HG03558 (cell line): ENCODE data around the gene LY6G6F.

Source experiments
- ATAC-seq: cut with Tn5 transposase; IDR thresholded peaks from one replicate; pipeline ENCODE4 v1.9.1; 2021; ENCODE audit warnings: moderate number of reproducible peaks; ENCODE audit not compliant: unreplicated experiment; ENCODE audit errors: extremely low read depth

Gene LY6G6F

GRCh38 chr6:31706599-31706998 lies at the start of gene LY6G6F:
Gene LY6G6F, plus strand, starts transcription at chr6:31706866. Its CDS starts 41 bp downstream, at chr6:31706907.
- no peak for ATAC-seq

- no peak for ATAC-seq
These were observed 49.1 kb upstream of the LY6G6F start for GRCh38 chr6:31657406-31658157.

GRCh38 chr6:31658158-31658688 lies 48.4 kb upstream of the LY6G6F start:
- no peak for ATAC-seq

- no peak for ATAC-seq
These were observed 47.5 kb upstream of the LY6G6F start for GRCh38 chr6:31658983-31659648.

DNA sequence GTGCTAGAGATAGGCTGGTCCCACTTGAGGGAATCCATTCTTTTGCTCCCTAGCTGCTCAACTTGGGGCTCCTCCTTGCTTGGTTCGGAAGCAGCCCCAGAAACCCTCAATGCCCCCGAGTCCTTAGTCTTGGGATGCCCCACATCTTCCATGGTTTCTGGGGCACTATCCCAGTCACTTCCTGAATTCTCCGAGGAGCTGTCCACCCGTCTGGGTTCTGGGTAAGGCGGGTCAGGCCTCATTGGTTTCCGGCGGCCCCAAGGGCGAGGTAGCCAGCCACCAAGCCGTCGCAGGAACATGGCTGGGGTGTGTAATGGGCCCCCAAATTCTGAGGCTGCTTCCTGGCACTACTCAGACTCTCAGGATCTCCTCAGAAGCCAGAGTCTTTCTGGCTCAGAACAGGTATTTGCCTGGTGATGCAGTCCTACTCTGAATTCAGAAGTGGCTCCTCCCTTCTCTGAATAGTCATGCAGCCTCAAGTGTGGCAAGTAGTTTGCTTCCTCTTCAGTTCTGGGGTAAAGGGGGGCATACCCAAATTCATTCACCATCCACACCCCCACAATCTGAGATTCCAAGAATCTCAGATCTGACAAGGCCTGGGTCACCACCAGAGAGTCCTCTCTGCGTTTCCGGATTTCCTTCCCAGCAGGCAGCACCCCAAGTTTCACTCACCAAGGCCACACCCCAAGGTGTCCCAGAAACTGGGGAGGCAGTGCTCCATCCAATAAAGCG lies 46.9 kb upstream of the LY6G6F start:
- ATAC-seq = no peak

GRCh38 chr6:31660381-31661261 lies 46.0 kb upstream of the LY6G6F start, which contains the start of gene C6orf47:
Gene C6orf47, minus strand, starts transcription at chr6:31660778. Its CDS starts 831 bp downstream, at chr6:31659947.
- ATAC-seq = no peak

DNA sequence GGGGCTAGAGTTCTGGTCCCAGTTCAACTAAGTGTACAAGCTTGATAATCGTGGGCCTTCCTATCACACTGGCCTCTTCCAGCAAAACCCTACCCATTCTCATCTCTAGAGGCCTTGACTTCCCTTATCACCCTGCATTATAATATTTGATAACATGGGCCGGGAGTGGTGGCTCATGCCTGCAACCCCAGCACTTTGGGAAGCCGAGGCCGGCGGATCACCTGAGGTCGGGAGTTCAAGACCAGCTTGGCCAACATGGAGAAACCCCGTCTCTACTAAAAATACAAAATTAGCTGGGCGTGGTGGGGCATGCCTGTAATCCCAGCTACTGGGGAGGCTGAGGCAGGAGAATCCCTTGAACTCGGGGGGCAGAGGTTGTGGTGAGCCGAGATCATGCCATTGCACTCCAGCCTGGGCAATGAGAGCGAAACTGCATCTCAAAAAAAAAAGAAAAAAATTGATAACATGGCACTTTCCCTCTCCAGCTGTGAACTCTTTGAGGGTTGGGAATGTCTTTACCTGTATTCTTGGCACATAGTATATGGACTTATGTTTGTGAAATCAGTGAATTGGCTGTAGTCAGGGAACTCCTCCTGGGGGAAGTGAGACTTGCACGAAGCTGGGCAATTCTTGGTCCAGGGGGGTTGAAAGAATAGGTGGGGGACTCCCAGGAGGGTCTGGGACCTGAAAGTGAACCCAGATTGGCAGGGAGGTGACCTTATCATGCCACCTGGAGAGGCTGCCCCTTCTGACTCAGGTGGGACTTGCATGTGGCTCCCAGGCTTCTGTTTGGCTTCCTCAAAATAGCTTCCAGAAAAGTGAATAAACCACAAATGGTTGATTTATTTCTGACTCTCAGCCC lies 45.2 kb upstream of the LY6G6F start:
- no peak for ATAC-seq

- no peak for ATAC-seq
These were observed 44.4 kb upstream of the LY6G6F start for GRCh38 chr6:31662124-31662723.

DNA sequence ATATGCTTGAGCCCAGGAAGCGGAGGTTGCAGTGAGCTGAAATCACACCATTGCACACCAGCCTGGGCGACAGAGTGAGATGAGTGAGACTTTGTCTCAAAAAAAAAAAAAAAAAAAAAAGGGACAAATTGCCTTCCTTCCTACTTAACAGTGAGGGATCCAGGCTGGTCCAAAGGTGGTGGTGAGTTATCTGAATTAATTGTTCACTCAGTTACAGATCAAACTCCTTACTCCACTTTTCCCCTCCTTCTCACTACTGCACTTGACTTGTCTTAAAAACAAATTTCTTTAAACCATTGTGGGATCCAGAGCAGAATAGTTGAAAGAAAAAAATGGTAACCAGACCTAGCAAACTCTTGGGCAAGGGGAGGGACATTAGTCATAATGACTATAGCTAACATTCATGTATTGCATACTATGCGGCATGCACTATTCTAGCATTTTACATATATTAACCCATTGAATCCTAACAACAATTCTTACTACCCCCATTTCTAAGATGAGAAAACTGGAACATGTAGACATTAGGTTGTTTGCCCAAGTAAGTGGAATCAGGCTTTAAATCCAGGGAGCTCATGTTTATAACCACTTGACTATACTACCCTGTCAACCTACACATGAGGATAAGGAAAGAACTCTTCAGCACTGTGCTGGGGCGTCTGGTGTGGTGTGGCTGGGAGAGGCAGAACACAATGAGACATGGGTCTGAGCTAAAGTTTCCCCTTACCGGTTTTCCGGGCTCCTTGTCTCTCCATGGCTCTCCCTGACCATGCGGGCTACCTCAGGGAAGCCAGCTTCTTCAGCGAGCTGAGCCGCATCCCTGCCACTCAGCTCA lies 43.3 kb upstream of the LY6G6F start:
- ATAC-seq = no peak

GRCh38 chr6:31663961-31664789 lies 42.5 kb upstream of the LY6G6F start:
- no peak for ATAC-seq

DNA sequence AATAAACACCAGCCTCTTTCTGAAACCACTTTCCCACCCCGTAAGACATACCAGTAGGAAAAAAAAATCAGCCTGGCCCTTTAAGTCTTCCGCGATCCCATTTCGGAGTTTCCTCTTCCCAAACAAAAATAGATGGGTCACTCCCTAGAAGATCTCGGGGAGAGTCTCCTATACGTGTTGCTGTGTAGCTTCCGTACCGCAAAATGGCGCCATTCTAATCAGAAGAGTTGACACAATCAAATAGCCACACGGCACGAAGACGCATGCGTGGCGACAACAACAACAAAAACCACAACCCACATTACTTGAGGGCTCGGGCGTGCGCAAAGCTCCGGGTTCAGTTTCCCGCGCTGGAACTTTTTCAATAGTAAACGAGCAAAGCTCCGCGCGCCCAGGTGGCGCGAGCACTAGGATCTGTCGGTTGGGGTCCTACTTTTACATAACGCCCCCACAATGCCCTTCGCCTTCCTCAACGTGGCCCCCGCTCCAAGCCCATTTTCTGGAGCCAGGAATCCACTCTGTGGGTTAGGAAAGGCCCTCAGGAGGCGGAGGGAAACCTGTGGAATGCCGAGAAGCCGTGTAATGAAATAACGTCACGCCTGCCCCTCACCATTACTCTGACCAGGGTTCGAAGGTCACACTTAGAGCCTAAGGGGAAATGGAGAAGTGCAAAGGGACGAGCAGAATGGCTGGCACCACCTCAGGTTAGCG lies 41.7 kb upstream of the LY6G6F start, which contains the start of gene GPANK1:
TSS of gene GPANK1 (minus strand) at position 208 of the 711 bp plus-strand sequence. CDS start 519 bp downstream, outside the sequence.
- ATAC-seq = no peak

DNA sequence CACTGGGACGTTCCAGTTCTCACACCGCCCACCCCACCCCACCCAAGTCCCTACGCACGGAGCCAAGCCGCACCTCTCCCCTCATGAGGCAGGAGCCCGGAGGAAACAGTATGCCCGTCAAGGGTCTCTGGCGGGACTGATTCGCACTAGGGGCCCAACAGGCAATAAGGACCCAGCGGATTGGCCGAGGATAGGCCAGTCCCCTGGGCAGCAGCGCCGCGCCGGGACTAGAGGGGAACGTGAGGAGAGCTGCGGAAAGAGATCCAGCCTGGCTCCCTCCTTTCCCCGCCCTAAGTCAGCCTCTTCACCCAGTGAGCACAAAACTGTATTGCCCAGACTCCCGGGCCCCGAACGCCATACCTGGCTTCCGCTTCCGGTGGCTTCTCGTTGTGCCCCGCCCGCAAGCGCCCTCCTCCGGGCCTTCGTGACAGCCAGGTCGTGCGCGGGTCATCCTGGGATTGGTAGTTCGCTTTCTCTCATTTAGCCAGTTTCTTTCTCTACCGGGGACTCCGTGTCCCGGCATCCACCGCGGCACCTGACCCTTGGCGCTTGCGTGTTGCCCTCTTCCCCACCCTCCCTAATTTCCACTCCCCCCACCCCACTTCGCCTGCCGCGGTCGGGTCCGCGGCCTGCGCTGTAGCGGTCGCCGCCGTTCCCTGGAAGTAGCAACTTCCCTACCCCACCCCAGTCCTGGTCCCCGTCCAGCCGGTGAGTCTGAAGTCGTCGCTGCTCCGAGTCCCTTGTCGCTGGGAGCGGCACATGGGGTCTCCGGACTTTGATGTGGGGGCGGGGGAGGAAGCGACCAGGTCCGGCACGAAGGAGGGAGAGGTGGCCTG lies 40.9 kb upstream of the LY6G6F start, which contains the start of gene CSNK2B:
TSS of gene CSNK2B (plus strand) at position 580 of the 836 bp plus-strand sequence. CDS start 752 bp downstream, outside the sequence.
- peak; percentile 45 for ATAC-seq

GRCh38 chr6:31666337-31666965 lies 40.2 kb upstream of the LY6G6F start:
- ATAC-seq = no peak

- no peak for ATAC-seq
These were observed 37.0 kb upstream of the LY6G6F start, which contains the start of gene LY6G5B for GRCh38 chr6:31669676-31670075. Gene LY6G5B, plus strand, starts transcription at chr6:31669976. Its CDS starts 975 bp downstream, at chr6:31670951.
